ENCODE data around the gene TMEM219. TPM values are rescaled to one million over a fixed set of nuclear protein-coding genes. Genes with fewer than 3 reads are reported as not detected.

Gene TMEM219
- total RNA-seq, 1 experiment from 2014 or later, result 48.3 TPM

DNA sequence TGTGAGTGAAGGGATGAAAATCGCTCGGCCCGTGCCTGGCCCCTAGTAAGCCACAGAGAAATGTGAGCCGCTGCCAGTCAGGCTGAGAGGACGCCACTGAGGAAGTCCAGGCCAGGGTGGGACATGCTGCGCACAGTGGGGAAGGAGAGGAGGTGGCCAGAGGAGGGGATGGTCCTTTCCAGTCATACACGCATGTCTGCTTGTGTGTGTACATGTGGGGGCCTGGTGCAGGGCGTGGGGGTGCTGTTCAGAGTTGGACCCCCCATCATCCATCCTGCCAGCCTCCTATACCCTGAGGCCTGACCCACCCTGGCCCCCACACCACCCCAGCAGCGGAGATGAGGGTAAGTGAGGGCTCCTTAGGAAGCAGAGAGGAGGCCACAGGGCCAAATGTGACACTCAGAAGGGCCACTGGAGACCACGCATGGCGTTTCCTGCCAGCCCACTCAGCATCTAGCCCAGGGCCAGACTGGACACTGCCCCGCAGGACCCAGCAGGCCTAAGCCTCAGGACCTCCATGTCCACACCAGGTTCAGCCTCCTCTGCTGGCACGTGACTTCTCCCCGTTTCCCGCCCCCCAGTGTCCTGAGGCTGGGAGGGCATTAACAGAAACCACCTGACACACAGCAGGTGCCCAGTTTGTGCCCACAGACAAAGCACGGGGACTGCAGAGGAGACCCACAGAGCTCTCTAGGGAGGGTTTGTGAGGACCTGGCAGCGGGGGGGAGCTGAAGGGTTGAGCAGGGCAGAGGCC is 42.0 kb downstream of the TMEM219 start:
- no peaks in the 10 kb centered on the region for H3K27me3 ChIP-seq (replicated peaks; ENCODE audit: insufficient read depth, low read depth, low read length, poor library complexity)
- ChIA-PET POLR2A (ENCODE audit: low non-redundant PET) (interaction anchor here (0.6 kb wide), 1 partner anchor 70 kb away, joined by 6 read pairs; no protein-coding TSS in a partner anchor), CTCF (no interaction called here)
- no peaks in the 10 kb centered on the region for H3K4me1 ChIP-seq (ENCODE audit: insufficient read depth, low read length, poor library complexity, severe bottlenecking)
- no peaks in the 10 kb centered on the region for H3K9me3 ChIP-seq (ENCODE audit: low read depth, low read length, poor library complexity, severe bottlenecking)
- intact Hi-C loops (cut with micrococcal nuclease; ENCODE audit: unreplicated experiment), result no loop called here
- H3K4me3 ChIP-seq (ENCODE audit: low read depth, low read length, poor library complexity, severe bottlenecking), result no peak overlapping the region
- DNase-seq (ENCODE audit: low spot score), result no peak
- TF ChIP-seq EZH2 (IDR thresholded peaks at IDR 0.05; ENCODE audit: borderline replicate concordance, low read depth, low read length, poor library complexity, severe bottlenecking), result no peak
- TF ChIP-seq, protein P1, sequence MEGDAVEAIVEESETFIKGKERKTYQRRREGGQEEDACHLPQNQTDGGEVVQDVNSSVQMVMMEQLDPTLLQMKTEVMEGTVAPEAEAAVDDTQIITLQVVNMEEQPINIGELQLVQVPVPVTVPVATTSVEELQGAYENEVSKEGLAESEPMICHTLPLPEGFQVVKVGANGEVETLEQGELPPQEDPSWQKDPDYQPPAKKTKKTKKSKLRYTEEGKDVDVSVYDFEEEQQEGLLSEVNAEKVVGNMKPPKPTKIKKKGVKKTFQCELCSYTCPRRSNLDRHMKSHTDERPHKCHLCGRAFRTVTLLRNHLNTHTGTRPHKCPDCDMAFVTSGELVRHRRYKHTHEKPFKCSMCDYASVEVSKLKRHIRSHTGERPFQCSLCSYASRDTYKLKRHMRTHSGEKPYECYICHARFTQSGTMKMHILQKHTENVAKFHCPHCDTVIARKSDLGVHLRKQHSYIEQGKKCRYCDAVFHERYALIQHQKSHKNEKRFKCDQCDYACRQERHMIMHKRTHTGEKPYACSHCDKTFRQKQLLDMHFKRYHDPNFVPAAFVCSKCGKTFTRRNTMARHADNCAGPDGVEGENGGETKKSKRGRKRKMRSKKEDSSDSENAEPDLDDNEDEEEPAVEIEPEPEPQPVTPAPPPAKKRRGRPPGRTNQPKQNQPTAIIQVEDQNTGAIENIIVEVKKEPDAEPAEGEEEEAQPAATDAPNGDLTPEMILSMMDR (conservative IDR thresholded peaks at IDR 0.05; ENCODE audit: low read depth, low read length), result no peak
- no TSS peak for BruUV-seq (replicated peaks)
- H3K27ac ChIP-seq (ENCODE audit: low read depth, low read length, poor library complexity, severe bottlenecking), result no peak overlapping the region
- H3K36me3 ChIP-seq (ENCODE audit: insufficient read depth, low read length, poor library complexity, severe bottlenecking), result peaks cover 11% of the 10 kb centered on the region

DNA sequence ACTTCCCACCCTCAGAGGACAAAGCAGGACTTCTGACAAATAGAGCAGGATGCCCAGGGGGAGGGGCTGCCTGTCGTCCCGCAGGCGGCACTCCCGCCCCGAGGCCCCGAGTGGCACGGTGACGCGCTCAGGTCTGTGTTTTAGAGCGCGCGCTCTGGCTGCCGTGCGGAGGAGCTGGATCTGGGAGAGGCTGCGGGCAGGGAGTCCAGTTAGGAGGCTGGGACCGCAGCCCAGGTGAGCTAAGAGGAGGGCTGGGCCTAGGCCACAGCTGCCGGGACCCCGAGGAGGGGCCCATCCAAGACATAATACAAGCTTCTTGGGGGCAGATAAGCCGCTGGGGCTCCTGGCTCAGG is 42.5 kb downstream of the TMEM219 start:
- Histone ChIP-seq H3K36me3 (ENCODE audit: insufficient read depth, low read length, poor library complexity, severe bottlenecking) (peaks cover 11% of the 10 kb centered on the region), H3K4me3 (ENCODE audit: low read depth, low read length, poor library complexity, severe bottlenecking) (no peak overlapping the region), H3K4me1 (ENCODE audit: insufficient read depth, low read length, poor library complexity, severe bottlenecking) (no peaks in the 10 kb centered on the region), H3K27me3 (replicated peaks; ENCODE audit: insufficient read depth, low read depth, low read length, poor library complexity) (no peaks in the 10 kb centered on the region), H3K27ac (ENCODE audit: low read depth, low read length, poor library complexity, severe bottlenecking) (no peak overlapping the region), H3K9me3 (ENCODE audit: low read depth, low read length, poor library complexity, severe bottlenecking) (no peaks in the 10 kb centered on the region)
- intact Hi-C loops (cut with micrococcal nuclease; ENCODE audit: unreplicated experiment), result no loop called here
- POLR2A ChIA-PET (ENCODE audit: low non-redundant PET), result interaction anchor here (0.6 kb wide), 1 partner anchor 70 kb away, joined by 6 read pairs; no protein-coding TSS in a partner anchor
- BruUV-seq (replicated peaks), result no TSS peak
- CTCF ChIA-PET, result no interaction called here
- TF ChIP-seq, protein P1 (conservative IDR thresholded peaks at IDR 0.05; ENCODE audit: low read depth, low read length), result no peak
- no peak for TF ChIP-seq EZH2 (IDR thresholded peaks at IDR 0.05; ENCODE audit: borderline replicate concordance, low read depth, low read length, poor library complexity, severe bottlenecking)
- DNase-seq (ENCODE audit: low spot score), result no peak

DNA sequence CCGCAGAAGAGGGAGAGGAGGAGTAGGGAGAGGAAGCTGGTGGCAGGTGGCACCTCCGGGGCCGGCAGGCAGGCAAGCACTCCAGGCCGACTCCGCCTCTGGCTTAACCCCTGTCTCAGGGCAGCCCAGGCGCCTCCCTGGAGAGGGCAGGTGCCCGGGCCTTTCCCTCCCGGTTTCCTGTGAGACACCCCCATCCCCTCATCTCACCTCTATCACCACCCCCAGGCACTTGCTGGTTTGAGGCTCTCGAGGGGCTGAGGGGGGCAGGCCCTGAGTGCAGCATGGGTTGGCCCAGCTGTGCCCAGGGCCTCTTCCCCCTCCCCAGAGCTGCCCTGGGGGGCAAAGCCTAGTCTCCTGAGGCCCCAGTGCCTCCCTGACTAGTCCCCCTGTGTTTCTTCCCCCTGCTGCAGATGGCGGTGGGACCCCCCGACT is 42.9 kb downstream of the TMEM219 start:
- H3K27ac ChIP-seq (ENCODE audit: low read depth, low read length, poor library complexity, severe bottlenecking), result no peak overlapping the region
- TF ChIP-seq, protein P1 (conservative IDR thresholded peaks at IDR 0.05; ENCODE audit: low read depth, low read length), result no peak
- no peak for TF ChIP-seq EZH2 (IDR thresholded peaks at IDR 0.05; ENCODE audit: borderline replicate concordance, low read depth, low read length, poor library complexity, severe bottlenecking)
- peaks cover 11% of the 10 kb centered on the region for H3K36me3 ChIP-seq (ENCODE audit: insufficient read depth, low read length, poor library complexity, severe bottlenecking)
- no peak for DNase-seq (ENCODE audit: low spot score)
- H3K27me3 ChIP-seq (replicated peaks; ENCODE audit: insufficient read depth, low read depth, low read length, poor library complexity), result no peaks in the 10 kb centered on the region
- H3K9me3 ChIP-seq (ENCODE audit: low read depth, low read length, poor library complexity, severe bottlenecking), result no peaks in the 10 kb centered on the region
- intact Hi-C loops (cut with micrococcal nuclease; ENCODE audit: unreplicated experiment), result no loop called here
- POLR2A ChIA-PET (ENCODE audit: low non-redundant PET), result interaction anchor here (0.6 kb wide), 1 partner anchor 71 kb away, joined by 6 read pairs; no protein-coding TSS in a partner anchor
- peaks cover under 1% of the 10 kb centered on the region for H3K4me1 ChIP-seq (ENCODE audit: insufficient read depth, low read length, poor library complexity, severe bottlenecking)
- no TSS peak for BruUV-seq (replicated peaks)
- CTCF ChIA-PET, result no interaction called here
- no peak overlapping the region for H3K4me3 ChIP-seq (ENCODE audit: low read depth, low read length, poor library complexity, severe bottlenecking)
